Esophagus mucosa (tissue), 1 donor: ENCODE measurements around the gene GARIN3. TPM values are rescaled to one million over a fixed set of nuclear protein-coding genes. Genes with fewer than 3 reads are reported as not detected.
A peak's percentile ranks its signal among the peaks of the same experiment; 100 is the strongest.

Experiments
- ATAC-seq: fragments of 200-7000 bp; cut with Tn5 transposase; one replicate; pipeline ENCODE4 v1.9.1; 2020
- total RNA-seq: library from RNA; stranded (reverse); gene quantifications from one replicate; pipeline ENCODE4 v1.2.4, GENCODE V29; 2023
- donor health status: DM: yes; HTN: yes; CAD: no.

Gene GARIN3
- total RNA-seq, 1 donor from 2014 or later: not detected

DNA sequence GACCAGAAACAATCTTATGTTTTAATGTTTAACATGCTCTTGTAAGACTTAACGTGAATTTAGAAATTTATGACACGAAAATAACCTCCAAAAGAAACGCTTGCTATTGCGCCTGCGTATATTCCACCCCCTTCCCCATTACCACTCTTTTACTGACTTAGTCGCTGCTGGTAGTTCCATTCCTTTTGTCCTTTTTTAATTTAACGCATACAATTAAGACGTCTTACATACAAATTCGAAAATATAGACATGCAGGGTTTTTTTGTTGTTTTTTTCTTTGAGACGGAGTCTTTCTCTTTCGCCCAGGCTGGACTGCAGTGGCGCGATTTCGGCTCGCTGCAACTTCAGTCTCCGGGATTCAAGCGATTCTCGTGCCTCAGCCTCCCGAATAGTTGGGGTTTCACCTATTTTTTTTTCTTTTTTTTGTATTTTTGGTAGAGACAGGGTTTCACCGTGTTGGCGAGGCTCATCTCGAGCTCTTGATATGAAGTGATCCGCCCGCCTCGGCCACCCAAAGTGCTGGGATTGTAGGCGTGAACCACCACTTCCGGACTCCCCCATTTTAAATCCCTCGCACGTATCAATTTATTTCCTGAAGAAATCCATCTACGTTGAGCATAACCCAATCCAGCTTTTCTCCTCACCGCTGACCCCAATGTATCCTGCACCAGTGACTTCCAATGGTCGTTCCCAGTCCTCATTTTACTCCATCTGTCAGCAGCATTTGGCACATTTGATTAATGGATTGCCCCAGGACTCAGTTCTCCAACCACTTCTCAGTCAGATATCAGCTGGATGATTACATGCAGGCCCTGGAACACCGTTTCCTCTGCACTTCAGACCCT, 22.7 kb downstream of the GARIN3 start:
- peak; percentile 40 for ATAC-seq

DNA sequence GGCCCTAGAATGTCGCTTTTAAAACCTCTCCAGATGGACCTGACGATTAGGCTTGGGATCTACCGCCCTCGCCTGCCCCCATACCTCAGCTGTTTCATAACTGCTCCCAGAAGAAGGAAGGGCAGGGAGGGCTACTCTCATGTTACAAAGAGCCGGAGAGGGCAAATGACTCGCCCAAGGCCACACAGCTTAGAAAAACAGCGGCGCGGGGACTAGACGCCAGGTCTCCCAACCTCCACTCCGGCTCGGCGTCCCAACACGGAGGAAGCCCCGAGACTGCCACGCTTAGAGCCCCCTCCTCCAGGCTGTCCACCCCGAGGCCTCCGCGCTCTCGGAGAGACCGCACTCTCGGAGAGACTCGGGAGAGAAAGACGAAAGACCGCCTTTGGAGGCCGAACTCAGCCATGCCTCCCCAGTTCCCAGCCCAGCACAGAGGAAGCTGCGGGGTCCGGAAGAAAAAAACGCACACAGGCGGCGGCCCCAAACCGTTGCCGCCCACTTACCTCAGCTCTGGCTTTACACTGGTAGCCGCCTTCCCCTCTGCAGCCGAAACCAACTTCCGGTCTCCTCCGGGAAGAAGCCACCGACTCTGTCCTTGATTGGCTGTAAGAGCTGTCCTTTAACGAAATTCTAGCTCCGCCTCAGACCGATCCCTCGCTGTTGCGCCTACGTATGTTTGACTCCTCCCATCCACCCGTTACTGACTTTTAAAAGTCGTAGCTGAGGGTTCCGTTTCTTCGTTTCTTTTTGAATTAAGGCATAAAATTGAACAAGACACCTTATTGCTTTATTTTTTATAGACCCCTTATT, 23.5 kb downstream of the GARIN3 start, which contains the start of gene MED7:
Gene MED7, minus strand, starts transcription at position 549 of the 810 bp plus-strand sequence. CDS start 3,434 bp downstream, outside the sequence.
- peak; percentile 100 for ATAC-seq

DNA sequence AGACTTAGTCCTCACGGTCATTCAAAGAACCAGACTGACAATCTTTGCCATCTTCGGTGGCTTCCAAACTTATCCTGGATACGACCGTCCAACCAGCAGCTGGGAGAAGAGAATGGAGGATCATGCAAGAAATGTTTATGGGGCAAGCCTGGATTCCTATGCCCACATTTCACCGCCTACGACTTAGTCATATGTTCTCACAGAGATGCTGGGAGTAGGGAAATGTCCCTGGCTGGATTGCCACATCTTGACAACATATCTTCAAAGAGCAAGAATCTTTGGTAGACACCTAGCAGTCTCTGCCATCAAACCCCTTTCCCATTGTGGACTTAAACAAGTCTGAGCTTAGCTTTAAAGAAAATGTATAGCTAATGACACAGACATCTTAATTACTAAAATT, 28.4 kb downstream of the GARIN3 start:
- ATAC-seq: no peak

DNA sequence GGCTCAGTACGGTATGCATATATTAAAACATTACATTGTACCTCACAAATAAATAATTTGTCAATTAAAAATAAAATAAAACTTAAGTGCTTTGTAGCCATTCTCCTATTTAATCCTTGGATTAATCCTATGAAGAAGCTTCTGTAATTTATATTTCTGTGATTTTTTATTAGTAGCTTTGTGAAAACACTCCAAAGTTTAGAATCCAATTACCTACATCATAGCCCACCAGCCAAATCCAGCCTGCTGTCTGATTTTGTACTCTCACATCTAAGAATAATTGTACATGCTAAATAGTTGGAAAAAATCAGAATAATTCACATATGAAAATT, 33.8 kb downstream of the GARIN3 start:
- ATAC-seq: no peak

DNA sequence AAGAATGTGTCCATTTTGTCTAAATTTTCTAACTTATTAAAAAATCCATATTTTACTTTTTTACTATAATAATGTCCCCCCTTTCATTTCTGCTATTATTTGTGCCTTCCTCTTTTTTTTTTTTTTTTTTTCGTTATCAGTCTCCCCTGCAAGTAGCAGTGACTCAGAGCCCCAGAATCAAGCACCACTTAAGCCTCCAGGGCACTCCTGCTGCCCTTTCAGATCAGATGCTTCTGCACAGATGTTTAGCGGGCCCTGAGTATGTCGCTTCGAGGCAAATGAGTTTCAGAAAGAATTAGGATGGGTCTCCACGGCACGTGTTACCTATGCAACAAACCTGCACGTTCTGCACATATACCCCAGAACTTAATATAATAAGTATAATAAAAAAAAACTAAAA, 35.1 kb downstream of the GARIN3 start:
- no peak for ATAC-seq

DNA sequence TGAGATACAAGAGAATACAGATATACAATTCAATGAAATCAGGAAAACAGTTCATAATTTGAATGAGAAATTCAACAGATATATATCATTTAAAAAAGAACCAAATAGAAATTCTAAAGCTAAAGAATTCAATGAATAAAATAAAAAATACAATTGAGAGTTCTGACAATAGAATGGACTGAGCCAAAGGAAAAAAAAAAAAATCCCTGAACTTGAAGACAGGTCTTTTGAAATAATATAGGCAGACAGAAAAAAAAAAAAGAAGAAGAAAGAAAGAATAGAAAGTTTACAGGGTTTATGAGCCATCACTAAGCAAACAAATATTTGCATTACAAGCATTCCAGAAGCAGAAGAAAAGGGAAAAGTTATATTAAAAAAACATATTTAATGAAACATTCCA, 44.4 kb downstream of the GARIN3 start:
- ATAC-seq: no peak

DNA sequence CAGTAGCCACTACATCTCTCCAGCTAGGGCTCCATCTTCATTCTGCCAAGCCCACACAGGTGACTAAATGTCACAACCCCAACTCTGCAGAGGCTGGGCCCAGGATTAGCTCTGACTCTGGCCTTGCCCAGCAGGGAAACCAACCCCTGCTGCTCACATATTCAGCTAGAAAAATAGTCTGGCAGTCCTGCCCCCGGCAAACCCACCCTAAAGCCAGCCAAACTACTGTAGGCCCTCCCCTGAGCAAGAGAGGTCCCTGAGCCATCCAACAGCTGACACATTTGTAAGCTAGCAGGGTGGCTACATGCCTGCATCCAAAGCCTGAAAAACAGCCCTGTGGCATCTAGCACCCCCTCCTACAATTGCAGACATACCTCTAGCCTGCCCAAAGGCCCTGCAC, 46.0 kb downstream of the GARIN3 start:
- no peak for ATAC-seq

DNA sequence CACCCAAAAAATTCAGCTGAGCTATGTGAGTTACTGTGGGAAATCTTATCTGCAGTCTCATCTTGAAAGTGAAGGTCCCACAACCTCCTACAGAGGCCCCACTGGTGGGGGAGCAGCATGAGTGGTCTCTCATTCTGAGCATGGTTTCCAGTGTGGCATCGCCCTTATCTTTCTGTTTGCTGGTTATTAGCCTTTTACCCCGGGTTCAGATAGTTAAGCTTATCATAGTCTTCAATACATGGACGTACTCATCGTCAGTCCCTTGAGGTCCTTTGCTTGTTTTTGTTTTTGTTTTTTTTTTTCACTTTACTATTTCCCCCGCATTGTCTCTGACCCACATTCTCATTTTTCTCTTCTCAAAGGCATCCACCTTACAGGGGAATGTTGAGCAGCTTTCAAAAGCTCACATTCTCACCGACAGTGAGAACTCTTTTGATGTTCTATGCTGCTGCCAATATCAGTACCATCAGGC, 49.5 kb downstream of the GARIN3 start:
- no peak for ATAC-seq

DNA sequence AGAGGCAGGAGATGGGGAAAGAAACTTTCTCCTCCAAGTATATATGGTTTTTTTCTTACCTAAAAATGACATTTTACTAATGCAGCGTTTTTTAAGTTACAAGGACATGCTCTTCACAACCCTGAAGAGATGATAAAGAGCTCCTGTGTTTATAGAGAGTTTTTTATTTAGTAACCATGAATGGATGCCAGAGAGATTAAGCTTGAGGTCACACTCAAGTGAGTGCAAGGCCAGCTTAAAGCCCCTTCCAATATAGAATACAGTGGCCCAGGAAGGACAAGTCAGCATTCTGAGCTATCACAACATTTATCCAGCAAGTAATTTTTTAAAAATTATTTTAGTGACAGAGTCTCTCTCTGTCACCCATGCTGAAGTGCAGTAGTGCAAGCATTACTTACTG, 50.6 kb downstream of the GARIN3 start:
- no peak for ATAC-seq

DNA sequence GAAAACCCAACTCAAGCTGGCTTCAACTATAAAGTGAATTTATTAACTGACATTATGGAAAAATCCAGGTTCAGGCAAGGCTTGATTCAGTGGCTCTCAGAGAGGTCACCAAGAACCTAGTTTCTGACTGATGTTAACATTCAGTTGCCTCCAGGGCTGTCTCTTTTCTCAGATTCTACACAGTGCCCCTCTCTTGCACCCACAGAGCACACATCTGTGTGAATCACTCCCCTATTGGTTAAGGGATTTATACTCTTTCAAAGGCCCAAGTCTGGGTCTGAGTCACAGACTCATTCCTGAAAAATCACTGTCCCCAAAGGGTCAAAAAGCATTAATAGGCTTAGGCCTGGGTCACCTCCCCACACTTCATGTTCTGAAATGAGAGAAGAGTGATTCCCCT, 51.1 kb downstream of the GARIN3 start:
- no peak for ATAC-seq

DNA sequence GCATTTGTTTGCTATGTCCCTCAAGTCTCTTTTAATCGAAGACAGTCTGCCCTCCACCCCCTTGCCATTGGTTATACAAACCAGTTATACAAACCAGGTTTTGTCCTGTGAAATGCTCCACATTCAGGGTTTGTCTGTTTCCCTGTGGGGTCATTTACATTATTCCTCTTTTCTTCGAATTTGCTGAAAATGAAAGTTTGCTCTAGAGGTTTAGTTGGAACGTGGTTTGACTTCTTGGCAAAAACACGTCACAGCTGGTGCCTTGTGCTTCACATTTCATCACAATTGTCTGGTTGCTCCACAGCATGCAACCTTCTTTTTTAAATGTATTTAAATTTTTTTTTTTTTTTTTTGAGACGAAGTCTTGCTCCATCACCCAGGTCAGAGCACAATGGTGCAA, 53.1 kb downstream of the GARIN3 start:
- no peak for ATAC-seq

Other genes with a start within 250 kb of the GARIN3 start
- gene TIMD4, start 203.0 kb downstream of the GARIN3 start, total RNA-seq: 0.20 TPM
- gene HAVCR1, start 107.1 kb downstream of the GARIN3 start, total RNA-seq: not detected
- gene HAVCR2, start 57.2 kb downstream of the GARIN3 start, total RNA-seq: 0.88 TPM
- 6.4 TPM for gene MED7, start 23.4 kb downstream of the GARIN3 start, total RNA-seq
- 0.40 TPM for gene ITK, start 14.6 kb upstream of the GARIN3 start, total RNA-seq
- gene CYFIP2, start 99.9 kb upstream of the GARIN3 start, total RNA-seq: 2.1 TPM